Spleen (tissue), 11 donors: Measurements from ENCODE around the gene BRMS1. TPM values are rescaled to one million over a fixed set of nuclear protein-coding genes. Genes with fewer than 3 reads are reported as not detected.
"Not testable (repeated sequence)": the region's sequence is repeated elsewhere in the genome, so short reads cannot be mapped to it uniquely, and the experiment has no call there.

Source experiments
- DNase-seq: peaks from one replicate; pipeline ENCODE4 v3.0.0-alpha.2; 2020
- H3K27ac ChIP-seq, 8 donors: fragments of 200-600 bp; sonication (generic) in 7 of 8; 1 replicate in 4 of 8; 2 replicates in 4 of 8; pipeline versions ENCODE4 v1.5.0 to v1.8.0; 2016 to 2021; ENCODE audit warnings: inconsistent platforms in 4 of 8, mild to moderate bottlenecking in 4 of 8, moderate library complexity in 1 of 8
- H3K27me3 ChIP-seq, 7 donors: fragments of 200-600 bp; sonication (generic) in 6 of 7; replicated peaks in 1 of 7; 1 replicate in 4 of 7; 2 replicates in 3 of 7; pipeline versions ENCODE4 v1.5.0 to v1.8.0; 2016 to 2021; ENCODE audit warnings: inconsistent platforms in 3 of 7, mild to moderate bottlenecking in 1 of 7
- H3K36me3 ChIP-seq, 6 donors: fragments of 200-600 bp; sonication (generic) in 5 of 6; 1 replicate in 4 of 6; 2 replicates in 2 of 6; pipeline versions ENCODE4 v1.5.0 to v1.8.0; 2016 to 2021; ENCODE audit warnings: inconsistent platforms in 2 of 6
- H3K4me1 ChIP-seq, 6 donors: fragments of 200-600 bp; sonication (generic) in 5 of 6; 1 replicate in 3 of 6; 2 replicates in 3 of 6; pipeline versions ENCODE4 v1.5.0 to v1.8.0; 2016 to 2021; ENCODE audit warnings: inconsistent platforms in 3 of 6
- H3K4me3 ChIP-seq, 8 donors: fragments of 200-600 bp; sonication (generic) in 7 of 8; 1 replicate in 4 of 8; 2 replicates in 4 of 8; pipeline versions ENCODE4 v1.5.0 to v1.8.0; 2016 to 2021; ENCODE audit warnings: inconsistent platforms in 4 of 8, mild to moderate bottlenecking in 4 of 8, moderate library complexity in 2 of 8
- H3K9me3 ChIP-seq, 8 donors: fragments of 200-600 bp; sonication (generic) in 7 of 8; 1 replicate in 4 of 8; 2 replicates in 4 of 8; pipeline versions ENCODE4 v1.5.0 to v1.8.0; 2016 to 2021; ENCODE audit warnings: inconsistent platforms in 4 of 8
- POLR2A ChIP-seq, 3 donors: fragments of 450-650 bp; IDR thresholded peaks; one replicate each; pipeline ENCODE4 v1.5.1; 2017; ENCODE audit warnings: antibody characterized with exemption in 3 of 3, mild to moderate bottlenecking in 1 of 3
- POLR2AphosphoS5 ChIP-seq, 3 donors: sonication (generic); formaldehyde crosslinking; IDR thresholded peaks; one replicate each; pipeline ENCODE4 v1.5.1; 2017; ENCODE audit warnings: antibody characterized with exemption in 3 of 3
- WGBS, 5 donors: extraction: QIAGEN DNeasy Blood & Tissue Kit in 3 of 5; methylation state at CpG; one replicate each; pipeline versions ENCODE4 v1.1.5 to v1.1.7; 2013 to 2018; 5-methylcytosine and 5-hydroxymethylcytosine counted together
- intact Hi-C: fragments of 100-400 bp; cut with DNase I; formaldehyde crosslinking; loops from one replicate; pipeline ENCODE4 v1.15.0; 2023; ENCODE audit warnings: low total_unique reads
- polyA plus RNA-seq, 3 donors: library from polyadenylated mRNA; stranded (reverse); fragments of 200-250 nt; gene quantifications; one replicate each; pipeline ENCODE4 v1.2.1, GENCODE V29; 2013
- total RNA-seq, 7 donors: library from RNA; depleted of rRNA in 3 of 7; stranded (reverse); fragments of >200 nt in 3 of 7; fragmentation: NEBNext Ultra II Directional in 4 of 7; extraction: Animal tissue kit (Norgen Biotek cat#: 25700) in 4 of 7; gene quantifications; one replicate each; pipeline versions ENCODE4 v1.1.0 to v1.2.1, GENCODE V29; 2016 to 2021
- TF ChIP-seq, protein P1 (sequence below), 11 experiments: fragments of 200-600 bp in 7 of 11; fragments of 450-650 bp in 4 of 11; sonication (generic) in 4 of 11; IDR thresholded peaks in 8 of 11; conservative IDR thresholded peaks in 3 of 11; 1 replicate in 7 of 11; 2 replicates in 4 of 11; pipeline versions ENCODE4 v1.4.0 to v1.8.0; 2016 to 2021; ENCODE audit warnings: antibody characterized with exemption in 11 of 11, inconsistent platforms in 4 of 11, mild to moderate bottlenecking in 1 of 11
- donor health status: healthy with polysubstance abuse.
- donor health status: DM: no; HTN: no; CAD: no; lungs with moderate emphysema.
- donor health status: DM: no; HTN: no; CAD: no.
- donor health status: Bipolar disorder and iron deficiency.
- donor health status: healthy.
- donor health status: DM: no; HTN: no; CAD: no.
- donor health status: DM: yes; HTN: yes; CAD: no.

BRMS1 gene
- total and polyA plus RNA-seq, 10 donors, result 32.3 to 90.6 (median 42.8) TPM

DNA sequence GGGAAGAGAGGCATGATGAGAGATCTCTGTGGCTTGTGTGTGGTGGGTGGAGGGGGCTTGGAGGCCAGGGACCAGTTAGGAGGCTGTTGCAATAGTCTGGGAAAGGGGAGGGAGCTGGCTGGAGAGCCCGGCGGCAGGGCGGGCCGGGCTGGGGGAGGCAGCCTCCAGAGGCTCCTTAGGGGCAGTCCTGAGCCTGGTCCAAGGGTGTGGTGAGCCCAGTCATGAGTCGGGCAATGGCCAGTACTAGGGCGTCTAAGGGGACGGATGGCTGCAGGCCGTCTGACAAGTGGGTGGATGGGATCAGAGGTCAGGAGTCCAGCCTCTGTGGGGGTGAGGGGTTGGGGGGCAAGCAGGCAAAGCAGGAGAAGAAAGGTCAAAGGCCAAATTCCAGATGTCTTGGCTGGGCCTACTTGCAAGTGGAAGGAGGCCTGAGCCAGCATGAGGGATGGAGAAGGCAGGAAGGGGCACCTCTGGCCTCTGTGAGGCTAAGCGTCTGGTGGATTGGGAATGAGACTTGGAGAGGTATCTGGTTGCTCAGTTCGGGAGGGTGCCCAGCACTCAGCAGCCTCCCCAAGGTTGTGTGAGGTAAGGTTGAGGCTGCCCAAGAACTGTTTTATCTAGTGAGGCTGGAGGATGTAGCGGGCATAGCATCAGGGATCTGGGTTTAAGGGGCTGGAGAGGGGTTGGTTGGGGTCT lies 22.0 kb downstream of the BRMS1 start:
- no peaks in the 10 kb centered on the region for H3K9me3 ChIP-seq
- no peak for DNase-seq
- peaks cover 0 to 2% (median 0%) of the 10 kb centered on the region in 7 donors for H3K27me3 ChIP-seq
- H3K4me1 ChIP-seq, result peaks cover 10 to 52% (median 35%) of the 10 kb centered on the region in 6 donors
- H3K4me3 ChIP-seq, result no peak overlapping the region
- WGBS, 5 donors, result 77 to 86% (median 82%) methylated on average over 9 to 11 of the region's 11 CpGs
- no peak overlapping the region for H3K27ac ChIP-seq
- TF ChIP-seq, protein P1, sequence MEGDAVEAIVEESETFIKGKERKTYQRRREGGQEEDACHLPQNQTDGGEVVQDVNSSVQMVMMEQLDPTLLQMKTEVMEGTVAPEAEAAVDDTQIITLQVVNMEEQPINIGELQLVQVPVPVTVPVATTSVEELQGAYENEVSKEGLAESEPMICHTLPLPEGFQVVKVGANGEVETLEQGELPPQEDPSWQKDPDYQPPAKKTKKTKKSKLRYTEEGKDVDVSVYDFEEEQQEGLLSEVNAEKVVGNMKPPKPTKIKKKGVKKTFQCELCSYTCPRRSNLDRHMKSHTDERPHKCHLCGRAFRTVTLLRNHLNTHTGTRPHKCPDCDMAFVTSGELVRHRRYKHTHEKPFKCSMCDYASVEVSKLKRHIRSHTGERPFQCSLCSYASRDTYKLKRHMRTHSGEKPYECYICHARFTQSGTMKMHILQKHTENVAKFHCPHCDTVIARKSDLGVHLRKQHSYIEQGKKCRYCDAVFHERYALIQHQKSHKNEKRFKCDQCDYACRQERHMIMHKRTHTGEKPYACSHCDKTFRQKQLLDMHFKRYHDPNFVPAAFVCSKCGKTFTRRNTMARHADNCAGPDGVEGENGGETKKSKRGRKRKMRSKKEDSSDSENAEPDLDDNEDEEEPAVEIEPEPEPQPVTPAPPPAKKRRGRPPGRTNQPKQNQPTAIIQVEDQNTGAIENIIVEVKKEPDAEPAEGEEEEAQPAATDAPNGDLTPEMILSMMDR (IDR thresholded peaks at IDR 0.05 in 8 of 11, conservative IDR thresholded peaks at IDR 0.05 in 3 of 11), result no peak
- no peak for TF ChIP-seq POLR2AphosphoS5 (IDR thresholded peaks at IDR 0.05)
- no peak for TF ChIP-seq POLR2A (IDR thresholded peaks at IDR 0.05)
- intact Hi-C loops, result no loop called here
- H3K36me3 ChIP-seq, result no peaks in the 10 kb centered on the region

DNA sequence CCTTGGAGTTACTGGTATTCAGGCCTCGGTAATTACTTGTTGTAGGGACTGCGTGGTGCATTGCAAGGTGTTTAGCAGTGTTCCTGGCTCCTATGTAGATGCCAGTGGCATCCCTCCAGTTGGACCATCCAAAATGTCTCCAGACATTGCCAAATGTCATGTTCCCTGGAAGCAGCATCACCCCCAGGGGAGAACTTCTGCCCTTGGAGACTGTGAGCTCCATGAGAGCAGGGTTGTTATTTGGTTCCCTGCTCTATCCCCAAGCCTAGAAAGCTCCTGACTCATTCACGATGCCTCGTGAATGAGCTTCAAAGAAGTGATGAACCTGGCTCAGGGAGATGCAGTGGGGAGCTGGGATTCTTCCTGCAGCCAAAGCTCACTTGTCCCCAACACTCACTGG lies 23.3 kb downstream of the BRMS1 start:
- Histone ChIP-seq H3K4me3 (no peak overlapping the region), H3K27me3 (peaks cover 0 to 14% (median 0%) of the 10 kb centered on the region in 7 donors), H3K4me1 (peaks cover 13 to 52% (median 36%) of the 10 kb centered on the region in 6 donors), H3K9me3 (no peaks in the 10 kb centered on the region), H3K27ac (no peak overlapping the region), H3K36me3 (no peaks in the 10 kb centered on the region)
- no peak for DNase-seq
- 83 to 95% (median 94%) methylated on average over 4 of the region's 4 CpGs for WGBS, 5 donors
- no peak for TF ChIP-seq POLR2A (IDR thresholded peaks at IDR 0.05)
- TF ChIP-seq, protein P1 (IDR thresholded peaks at IDR 0.05 in 8 of 11, conservative IDR thresholded peaks at IDR 0.05 in 3 of 11), result no peak
- intact Hi-C loops, result no loop called here

DNA sequence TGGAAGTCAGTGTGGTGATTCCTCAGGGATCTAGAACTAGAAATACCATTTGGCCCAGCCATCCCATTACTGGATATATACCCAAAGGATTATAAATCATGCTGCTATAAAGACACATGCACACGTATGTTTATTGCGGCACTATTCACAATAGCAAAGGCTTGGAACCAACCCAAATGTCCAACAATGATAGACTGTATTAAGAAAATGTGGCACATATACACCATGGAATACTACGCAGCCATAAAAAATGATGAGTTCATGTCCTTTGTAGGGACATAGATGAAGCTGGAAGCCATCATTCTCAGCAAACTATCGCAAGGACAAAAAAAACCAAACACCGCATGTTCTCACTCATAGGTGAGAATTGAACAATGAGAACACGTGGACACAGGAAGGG lies 24.2 kb downstream of the BRMS1 start:
- H3K9me3 ChIP-seq, H3K4me3 ChIP-seq, DNase-seq, intact Hi-C loops, H3K27ac ChIP-seq, H3K36me3 ChIP-seq: not testable (repeated sequence)
- 84 to 92% (median 88%) methylated on average over 6 of the region's 6 CpGs for WGBS, 5 donors
- Histone ChIP-seq H3K4me1 (peaks cover 13 to 52% (median 34%) of the 10 kb centered on the region in 6 donors), H3K27me3 (peaks cover 0 to 22% (median 0%) of the 10 kb centered on the region in 7 donors)

DNA sequence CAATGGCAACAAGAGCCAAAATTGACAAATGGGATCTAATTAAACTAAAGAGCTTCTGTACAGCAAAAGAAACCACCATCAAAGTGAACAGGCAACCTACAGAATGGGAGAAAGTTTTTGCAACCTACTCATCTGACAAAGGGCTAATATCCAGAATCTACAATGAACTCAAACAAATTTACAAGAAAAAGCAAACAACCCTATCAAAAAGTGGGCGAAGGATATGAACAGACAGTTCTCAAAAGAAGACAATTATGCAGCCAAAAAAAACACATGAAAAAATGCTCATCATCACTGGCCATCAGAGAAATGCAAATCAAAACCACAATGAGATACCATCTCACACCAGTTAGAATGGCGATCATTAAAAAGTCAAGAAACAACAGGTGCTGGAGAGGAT lies 24.6 kb downstream of the BRMS1 start:
- intact Hi-C loops, H3K9me3 ChIP-seq, H3K27ac ChIP-seq, H3K4me3 ChIP-seq, H3K36me3 ChIP-seq, DNase-seq: not testable (repeated sequence)
- WGBS, 5 donors, result 85 to 95% (median 92%) methylated on average over 1 to 2 of the region's 2 CpGs
- Histone ChIP-seq H3K4me1 (peaks cover 13 to 52% (median 32%) of the 10 kb centered on the region in 6 donors), H3K27me3 (peaks cover 0 to 26% (median 0%) of the 10 kb centered on the region in 7 donors)

DNA sequence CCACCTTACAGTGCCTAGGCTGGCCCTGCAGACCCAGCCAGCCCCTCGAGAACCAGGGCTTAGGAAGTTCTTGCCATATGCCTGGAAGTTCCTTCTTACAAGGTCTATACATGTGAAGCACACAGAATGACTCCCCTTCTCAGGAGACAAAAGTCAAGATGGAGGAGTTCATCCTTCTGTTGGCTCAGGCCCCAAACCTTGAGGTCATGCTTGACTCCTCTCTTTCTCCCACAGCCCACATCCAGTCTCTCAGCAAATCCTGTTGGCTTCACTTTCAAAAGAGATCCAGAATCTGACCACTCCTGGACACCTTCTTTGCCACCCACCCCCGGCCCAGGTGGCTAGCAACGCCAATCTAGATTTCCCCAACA lies 26.3 kb downstream of the BRMS1 start:
- TF ChIP-seq, protein P1 (IDR thresholded peaks at IDR 0.05 in 8 of 11, conservative IDR thresholded peaks at IDR 0.05 in 3 of 11), result no peak
- TF ChIP-seq POLR2A (IDR thresholded peaks at IDR 0.05), result no peak
- no peak for TF ChIP-seq POLR2AphosphoS5 (IDR thresholded peaks at IDR 0.05)
- no peaks in the 10 kb centered on the region for H3K36me3 ChIP-seq
- H3K4me1 ChIP-seq, result peaks cover 13 to 60% (median 36%) of the 10 kb centered on the region in 6 donors
- DNase-seq, result no peak
- 56 to 73% (median 60%) methylated on average over 3 of the region's 3 CpGs for WGBS, 5 donors
- peak overlapping the region; percentile 60 to 91 (median 80) for H3K27ac ChIP-seq
- H3K9me3 ChIP-seq, result no peaks in the 10 kb centered on the region
- H3K27me3 ChIP-seq, result peaks cover 0 to 26% (median 0%) of the 10 kb centered on the region in 7 donors
- intact Hi-C loops, result no loop called here
- H3K4me3 ChIP-seq, result no peak overlapping the region
